T-helper 1 cell treated with Interleukin-12 subunit alpha and Interleukin-12 subunit beta and Interleukin-4 antibody, amounts not matched to agents 30 μg/mL and 1 μg/mL, for 36 hours (primary cell): ENCODE results near the gene SLC35F6.
"Not testable (repeated sequence)": the region's sequence is repeated elsewhere in the genome, so short reads cannot be mapped to it uniquely, and the experiment has no call there.

Source experiments
- H3K27ac Mint-ChIP-seq: one replicate; pipeline ENCODE4 v1.8.0; 2021; ENCODE audit warnings: mild to moderate bottlenecking, mixed read lengths
- H3K27me3 Mint-ChIP-seq: one replicate; pipeline ENCODE4 v1.8.0; 2021; ENCODE audit warnings: low read depth, mixed read lengths
- H3K36me3 Mint-ChIP-seq: one replicate; pipeline ENCODE4 v1.8.0; 2021; ENCODE audit warnings: low read depth, mixed read lengths
- H3K4me1 Mint-ChIP-seq: one replicate; pipeline ENCODE4 v1.8.0; 2021; ENCODE audit warnings: low read depth, mixed read lengths
- H3K4me3 Mint-ChIP-seq: one replicate; pipeline ENCODE4 v1.8.0; 2021; ENCODE audit warnings: mild to moderate bottlenecking, moderate library complexity, mixed read lengths
- H3K9me3 Mint-ChIP-seq: one replicate; pipeline ENCODE4 v1.8.0; 2021; ENCODE audit warnings: mixed read lengths

The SLC35F6 gene

DNA sequence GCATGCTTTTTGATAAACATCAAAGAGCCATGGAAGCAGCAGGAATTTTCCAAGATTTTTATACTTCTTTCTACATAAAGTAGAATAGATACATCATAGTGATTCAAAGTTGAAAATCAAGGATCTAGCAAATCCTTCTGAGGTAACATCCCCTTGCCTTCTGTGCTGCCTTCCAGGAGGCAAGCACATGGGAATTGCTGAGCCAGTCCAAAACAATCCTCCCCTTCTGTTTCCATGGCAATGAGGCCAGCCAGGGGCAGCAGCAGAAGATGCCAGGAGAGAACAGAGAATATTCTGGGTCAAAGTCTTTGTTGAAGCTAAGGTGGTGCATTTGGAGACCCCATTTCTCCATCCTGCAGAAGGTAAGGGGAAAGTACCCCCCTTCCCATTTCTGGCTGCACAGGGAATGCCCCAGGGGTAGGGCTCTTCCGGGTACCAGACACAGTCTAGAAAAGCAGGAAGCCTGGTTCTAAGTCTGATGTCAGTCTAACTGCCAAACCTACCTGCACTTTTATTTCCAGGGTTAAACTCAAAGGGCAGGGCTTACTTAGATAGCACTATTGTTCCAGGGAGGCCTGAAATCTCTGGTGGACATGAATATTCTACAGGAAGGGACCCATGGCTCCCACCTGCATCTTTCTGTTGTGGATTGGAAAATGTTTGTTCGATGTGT, 43.8 kb downstream of the SLC35F6 start:
- peaks cover 5% of the 10 kb centered on the region for H3K27me3 Mint-ChIP-seq
- H3K9me3 Mint-ChIP-seq = no peaks in the 10 kb centered on the region
- no peak overlapping the region for H3K27ac Mint-ChIP-seq
- H3K4me1 Mint-ChIP-seq = peaks cover 5% of the 10 kb centered on the region
- H3K4me3 Mint-ChIP-seq = no peak overlapping the region
- no peaks in the 10 kb centered on the region for H3K36me3 Mint-ChIP-seq

DNA sequence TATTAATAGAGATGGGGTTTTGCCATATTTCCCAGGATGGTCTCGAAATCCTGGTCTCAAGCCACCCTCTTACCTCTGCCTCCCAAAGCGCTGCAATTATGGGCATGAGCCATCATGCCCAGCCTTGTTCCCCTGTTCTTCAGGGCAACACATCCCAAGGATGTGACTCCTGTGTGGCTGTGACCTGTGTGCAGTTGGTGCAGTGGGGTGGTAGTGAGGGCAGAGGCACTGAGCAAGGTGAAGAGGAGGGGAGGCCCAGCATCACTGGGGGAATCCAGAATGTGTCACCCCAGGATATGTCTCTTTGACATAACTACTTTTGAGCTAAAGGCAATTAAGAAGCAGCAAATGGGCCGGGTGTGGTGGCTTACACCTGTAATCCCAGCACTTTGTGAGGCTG, 45.1 kb downstream of the SLC35F6 start:
- Mint-ChIP-seq H3K36me3 (no peaks in the 10 kb centered on the region), H3K27me3 (peaks cover 5% of the 10 kb centered on the region), H3K4me3 (no peak overlapping the region), H3K9me3 (no peaks in the 10 kb centered on the region), H3K27ac (no peak overlapping the region), H3K4me1 (peaks cover 5% of the 10 kb centered on the region)

DNA sequence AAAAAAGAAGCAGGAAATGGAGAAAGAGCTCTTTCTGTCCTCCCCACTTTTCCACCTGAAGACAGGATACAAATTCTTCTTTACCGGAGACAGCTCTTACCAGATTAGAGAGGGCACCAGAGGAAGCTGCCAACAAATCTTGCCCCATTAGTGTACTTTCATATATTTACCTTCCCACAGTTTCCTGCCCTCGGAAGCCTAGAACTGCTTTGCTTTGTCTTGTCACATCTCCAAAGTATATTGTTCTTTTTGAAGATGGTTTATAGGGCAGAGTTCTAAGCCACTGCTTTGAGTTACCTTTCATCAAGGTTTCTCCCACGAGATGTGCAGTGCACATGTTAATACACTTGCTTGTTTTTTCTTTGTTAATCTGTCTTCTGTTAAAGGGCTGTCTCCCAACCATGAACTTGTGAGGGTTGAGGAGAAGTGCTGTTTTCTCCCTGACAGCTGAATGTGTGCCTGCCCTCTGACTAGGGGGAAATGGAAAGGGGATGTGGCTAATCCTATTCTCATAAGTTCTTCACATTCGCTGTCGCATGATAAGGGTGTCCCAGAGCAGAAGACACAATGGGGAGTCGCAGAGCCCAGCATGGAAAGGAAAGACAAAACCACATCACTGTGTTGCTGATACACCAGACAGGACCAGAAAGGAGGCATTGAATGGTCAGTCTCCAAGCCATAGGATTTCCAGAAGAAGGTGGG, 45.9 kb downstream of the SLC35F6 start:
- H3K9me3 Mint-ChIP-seq = no peaks in the 10 kb centered on the region
- no peak overlapping the region for H3K27ac Mint-ChIP-seq
- H3K27me3 Mint-ChIP-seq = peaks cover 5% of the 10 kb centered on the region
- H3K36me3 Mint-ChIP-seq = no peaks in the 10 kb centered on the region
- peaks cover 5% of the 10 kb centered on the region for H3K4me1 Mint-ChIP-seq
- no peak overlapping the region for H3K4me3 Mint-ChIP-seq

DNA sequence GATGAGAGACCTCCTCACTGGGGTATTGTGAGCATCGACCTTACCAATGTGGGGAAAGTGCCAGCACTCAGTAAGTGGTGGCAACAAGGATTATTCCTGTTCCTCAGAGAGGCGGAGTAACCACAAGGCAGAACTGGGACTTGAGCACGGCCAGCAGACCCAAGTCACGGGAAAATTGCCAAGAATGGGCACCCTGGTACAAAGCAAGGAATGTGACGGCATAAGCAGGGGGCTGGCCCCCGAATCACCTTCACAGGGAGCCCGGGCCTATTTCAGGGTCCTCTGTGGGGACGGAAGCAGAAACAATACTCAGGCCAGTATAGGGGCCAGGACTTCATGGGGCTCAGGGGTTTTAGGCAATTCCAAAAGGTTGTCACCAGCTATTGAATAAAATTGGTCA, 47.2 kb downstream of the SLC35F6 start:
- H3K27me3 Mint-ChIP-seq = peaks cover 8% of the 10 kb centered on the region
- peaks cover 5% of the 10 kb centered on the region for H3K4me1 Mint-ChIP-seq
- H3K4me3 Mint-ChIP-seq = no peak overlapping the region
- H3K27ac Mint-ChIP-seq = no peak overlapping the region
- H3K9me3 Mint-ChIP-seq = no peaks in the 10 kb centered on the region
- no peaks in the 10 kb centered on the region for H3K36me3 Mint-ChIP-seq

DNA sequence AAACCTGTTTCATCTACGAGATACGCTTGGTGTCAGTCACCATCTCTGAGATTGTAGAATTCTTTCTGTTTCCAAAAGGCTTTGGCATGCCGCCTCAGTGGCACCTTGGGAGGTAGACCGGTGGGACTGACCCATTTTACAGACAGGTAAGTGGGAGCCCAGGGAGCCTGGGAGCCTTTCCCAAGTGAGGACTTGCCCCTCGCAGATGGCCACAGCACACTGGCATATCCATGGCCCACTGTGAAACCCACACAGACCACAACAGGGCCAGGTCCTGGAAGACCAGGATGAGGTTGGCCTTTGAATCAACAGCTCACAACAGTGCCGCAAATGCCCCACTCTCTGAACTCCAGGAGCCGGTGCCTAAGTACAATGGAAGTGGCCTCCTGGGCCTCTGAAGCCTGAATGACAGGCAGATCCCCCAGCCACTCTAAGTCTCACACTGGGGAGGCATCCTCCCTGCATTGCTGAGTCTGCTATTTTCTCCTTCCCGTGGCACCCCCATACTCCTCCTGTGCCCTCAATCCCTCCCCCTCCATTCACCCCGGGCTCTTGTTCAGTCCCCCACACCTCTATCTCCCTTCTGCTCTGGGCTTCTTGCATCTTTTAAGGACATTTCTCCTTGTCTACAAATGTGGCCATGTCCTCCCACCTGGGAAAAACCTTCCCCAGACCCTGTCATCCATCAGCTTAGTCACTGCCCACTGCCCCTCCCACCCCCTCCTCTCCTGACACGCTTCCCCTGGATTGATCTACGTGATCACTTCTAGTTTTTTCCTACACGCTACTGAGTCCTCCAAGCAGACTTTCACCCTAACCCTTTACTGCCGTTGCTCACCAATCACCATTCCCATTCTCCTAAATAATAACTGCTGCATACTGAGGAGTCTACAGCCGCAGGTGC, 48.0 kb downstream of the SLC35F6 start:
- Mint-ChIP-seq H3K4me3 (no peak overlapping the region), H3K27me3 (peaks cover 8% of the 10 kb centered on the region), H3K36me3 (no peaks in the 10 kb centered on the region), H3K9me3 (no peaks in the 10 kb centered on the region), H3K4me1 (peaks cover 5% of the 10 kb centered on the region), H3K27ac (no peak overlapping the region)

DNA sequence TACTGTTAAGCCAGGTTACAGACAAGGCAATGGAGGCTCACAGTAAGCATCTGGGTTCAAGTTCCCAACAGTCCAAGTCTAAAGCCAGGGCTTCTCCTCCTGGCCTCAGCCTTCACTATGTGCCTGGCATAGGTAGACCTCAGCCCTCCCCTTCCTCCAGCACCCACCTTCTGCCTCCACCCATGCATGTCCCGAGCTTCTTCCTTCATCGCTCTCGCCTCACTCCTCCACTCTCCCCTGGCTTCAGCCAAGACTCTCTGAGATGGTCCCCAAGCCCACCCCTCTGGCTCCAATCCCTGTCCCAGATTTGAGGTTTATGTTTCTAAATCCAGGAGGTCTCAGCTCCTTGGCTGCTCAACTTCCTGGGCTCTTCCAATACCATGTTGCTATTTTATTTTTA, 48.6 kb downstream of the SLC35F6 start:
- Mint-ChIP-seq H3K27me3 (peaks cover 9% of the 10 kb centered on the region), H3K27ac (no peak overlapping the region), H3K4me1 (peaks cover 5% of the 10 kb centered on the region), H3K9me3 (no peaks in the 10 kb centered on the region), H3K4me3 (no peak overlapping the region), H3K36me3 (no peaks in the 10 kb centered on the region)

DNA sequence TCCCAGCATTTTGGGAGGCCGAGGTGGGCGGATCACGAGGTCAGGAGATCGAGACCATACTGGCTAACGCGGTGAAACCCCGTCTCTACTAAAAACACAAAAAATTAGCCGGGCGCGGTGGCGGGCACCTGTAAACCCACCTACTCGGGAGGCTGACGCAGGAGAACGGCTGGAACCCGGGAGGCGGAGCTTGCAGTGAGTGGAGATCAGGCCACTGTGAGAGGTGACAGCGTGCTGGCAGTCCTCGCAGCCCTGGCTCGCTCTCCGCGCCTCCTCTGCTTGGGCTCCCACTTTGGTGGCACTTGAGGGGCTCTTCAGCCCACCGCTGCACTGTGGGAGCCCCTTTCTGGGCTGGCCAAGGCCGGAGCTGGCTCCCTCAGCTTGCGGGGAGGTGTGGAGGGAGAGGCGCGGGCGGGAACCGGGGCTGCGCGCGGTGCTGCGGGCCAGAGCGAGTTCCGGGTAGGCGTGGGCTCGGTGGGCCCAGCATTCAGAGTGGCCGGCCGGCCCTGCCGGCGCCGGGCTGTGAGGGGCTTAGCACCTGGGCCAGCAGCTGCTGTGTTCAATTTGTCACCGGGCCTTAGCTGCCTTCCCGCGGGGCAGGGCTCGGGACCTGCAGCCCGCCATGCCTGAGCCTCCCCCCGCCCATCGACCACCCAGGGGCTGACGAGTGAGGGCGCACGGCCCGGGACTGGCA, 50.1 kb downstream of the SLC35F6 start:
- H3K27ac Mint-ChIP-seq, H3K4me1 Mint-ChIP-seq, H3K4me3 Mint-ChIP-seq, H3K9me3 Mint-ChIP-seq, H3K36me3 Mint-ChIP-seq: not testable (repeated sequence)
- H3K27me3 Mint-ChIP-seq = peaks cover 13% of the 10 kb centered on the region

DNA sequence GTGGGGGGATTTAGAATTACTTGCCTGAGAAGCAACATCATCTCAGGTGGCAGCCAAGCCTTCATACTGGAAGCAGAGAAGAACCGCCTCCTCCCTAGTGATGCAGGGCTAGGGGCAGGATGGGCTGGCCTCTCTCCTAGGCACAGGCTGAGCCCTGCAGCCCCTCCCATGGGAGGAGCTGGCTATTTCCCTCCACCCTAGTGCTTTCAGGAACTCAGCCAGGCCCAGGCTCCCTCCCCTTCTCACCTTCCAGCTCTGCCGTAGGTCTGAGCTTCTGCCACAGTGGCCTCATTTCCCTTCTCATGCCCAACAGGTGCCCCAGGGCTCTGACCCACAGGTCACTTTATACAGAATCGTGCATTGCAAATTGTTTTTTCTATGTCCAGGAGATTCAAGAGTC, 52.8 kb downstream of the SLC35F6 start:
- H3K36me3 Mint-ChIP-seq = no peaks in the 10 kb centered on the region

DNA sequence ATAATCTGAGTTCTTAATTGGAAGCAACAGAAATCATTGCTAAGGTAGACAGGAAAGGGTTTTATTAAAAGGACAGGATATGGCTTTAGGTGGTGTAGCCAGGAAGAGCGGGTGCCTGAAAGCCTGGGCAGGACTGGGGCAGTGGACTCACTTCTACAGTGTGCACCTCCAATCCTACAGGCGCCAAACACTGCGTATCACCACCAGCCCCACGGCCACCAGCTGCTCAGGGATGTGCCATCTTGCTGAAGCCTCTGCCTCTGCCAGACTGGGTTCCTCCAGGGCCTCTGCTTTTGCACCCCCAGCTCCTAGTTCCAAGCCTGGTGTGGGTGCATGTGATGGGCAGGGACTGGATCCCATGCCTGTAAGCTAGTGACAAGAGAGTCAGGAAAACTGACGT, 54.2 kb downstream of the SLC35F6 start:
- Mint-ChIP-seq H3K4me1 (no peaks in the 10 kb centered on the region), H3K27ac (no peak overlapping the region), H3K9me3 (no peaks in the 10 kb centered on the region), H3K27me3 (peaks cover 8% of the 10 kb centered on the region), H3K4me3 (no peak overlapping the region), H3K36me3 (no peaks in the 10 kb centered on the region)

More for the DNA sequence above, 52.8 kb downstream of the SLC35F6 start:
- no peaks in the 10 kb centered on the region for H3K4me1 Mint-ChIP-seq
- no peak overlapping the region for H3K27ac Mint-ChIP-seq
- H3K27me3 Mint-ChIP-seq = peaks cover 13% of the 10 kb centered on the region
- H3K4me3 Mint-ChIP-seq = no peak overlapping the region
- H3K9me3 Mint-ChIP-seq = no peaks in the 10 kb centered on the region

DNA sequence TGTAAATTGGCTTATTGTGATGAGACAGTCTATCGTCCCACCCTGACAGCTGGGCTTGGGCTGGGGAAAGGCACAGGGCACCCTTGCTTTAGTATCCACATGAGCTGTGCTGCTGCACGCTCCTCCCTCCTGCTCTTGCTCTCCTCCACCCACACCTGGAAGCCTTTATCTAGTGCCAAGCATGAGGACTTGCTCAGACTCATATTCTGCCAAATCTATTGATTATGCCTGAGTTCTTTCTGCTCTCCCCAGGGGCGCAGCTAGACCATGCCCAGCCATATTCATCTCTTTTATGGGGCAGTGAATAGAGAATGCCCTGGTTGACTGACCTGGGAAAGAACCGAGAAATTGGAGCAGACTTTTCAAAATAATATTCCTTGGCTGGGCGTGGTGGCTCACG, 54.9 kb downstream of the SLC35F6 start:
- Mint-ChIP-seq H3K4me3 (no peak overlapping the region), H3K9me3 (no peaks in the 10 kb centered on the region), H3K27ac (no peak overlapping the region), H3K36me3 (no peaks in the 10 kb centered on the region), H3K27me3 (peaks cover 8% of the 10 kb centered on the region), H3K4me1 (no peaks in the 10 kb centered on the region)

DNA sequence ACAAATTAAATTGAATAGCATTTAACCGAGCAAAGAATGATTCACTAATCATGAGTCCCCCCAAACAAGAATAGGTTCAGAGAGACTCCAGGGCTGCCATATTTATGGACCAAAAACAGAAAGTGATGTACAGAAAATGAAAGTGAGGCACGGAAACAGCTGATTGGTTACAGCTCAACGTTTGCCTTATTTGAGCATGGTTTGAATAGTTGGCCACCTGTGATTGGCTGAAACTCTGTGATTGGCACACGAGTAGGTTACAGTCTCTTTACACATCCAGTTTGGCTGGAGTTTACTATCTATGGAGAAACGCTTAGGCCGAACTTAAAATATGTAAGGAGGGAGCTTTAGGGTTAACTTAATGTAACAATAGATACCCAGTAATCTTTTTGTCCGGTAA, 56.8 kb downstream of the SLC35F6 start:
- H3K27me3 Mint-ChIP-seq = peaks cover 5% of the 10 kb centered on the region
- no peak overlapping the region for H3K4me3 Mint-ChIP-seq
- no peaks in the 10 kb centered on the region for H3K4me1 Mint-ChIP-seq
- no peaks in the 10 kb centered on the region for H3K36me3 Mint-ChIP-seq
- H3K9me3 Mint-ChIP-seq = no peaks in the 10 kb centered on the region
- H3K27ac Mint-ChIP-seq = no peak overlapping the region

DNA sequence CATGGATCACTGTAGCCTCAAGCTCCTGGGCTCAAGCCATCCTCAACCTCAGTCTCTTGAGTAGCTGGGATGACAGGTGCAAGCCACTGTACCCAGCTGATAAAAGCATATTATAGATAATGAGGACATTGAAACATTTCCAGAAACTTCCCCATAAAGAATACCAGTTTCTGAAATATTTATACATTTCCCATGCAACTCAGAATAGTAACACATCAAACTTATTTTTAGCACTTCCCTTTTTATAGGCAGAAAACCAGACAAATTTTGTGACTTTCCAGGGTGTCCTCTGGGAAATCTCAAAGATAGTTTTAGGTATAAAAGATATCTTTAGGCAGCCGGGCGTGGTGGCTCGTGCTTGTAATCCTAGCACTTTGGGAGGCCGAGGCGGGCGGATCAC, 58.8 kb downstream of the SLC35F6 start:
- H3K36me3 Mint-ChIP-seq = no peaks in the 10 kb centered on the region
- no peaks in the 10 kb centered on the region for H3K9me3 Mint-ChIP-seq
- no peaks in the 10 kb centered on the region for H3K4me1 Mint-ChIP-seq
- no peak overlapping the region for H3K27ac Mint-ChIP-seq
- no peak overlapping the region for H3K4me3 Mint-ChIP-seq
- peaks cover 3% of the 10 kb centered on the region for H3K27me3 Mint-ChIP-seq
